Natural killer cell (primary cell): Measurements from ENCODE around the gene ATP1B1. TPM values are rescaled to one million over a fixed set of nuclear protein-coding genes. Genes with fewer than 3 reads are reported as not detected.
"Not testable (repeated sequence)": the region's sequence is repeated elsewhere in the genome, so short reads cannot be mapped to it uniquely, and the experiment has no call there.

Experiments used
- ATAC-seq, 3 donors: fragments of 150-1000 bp in 2 of 3; fragments of 200-7000 bp in 1 of 3; cut with Tn5 transposase; 1 replicate in 1 of 3; 2 replicates in 2 of 3; pipeline ENCODE4 v1.10.0; 2021; ENCODE audit warnings: mild to moderate bottlenecking in 2 of 3, moderate library complexity in 2 of 3
- DNase-seq, 2 donors: peaks; one replicate each; pipeline versions ENCODE4 v3.0.0 to v3.0.0-alpha.2; 2013 to 2021; ENCODE audit warnings: mixed read lengths in 1 of 2
- H3K27ac ChIP-seq: one replicate; pipeline ENCODE4 v1.5.1; 2013; ENCODE audit warnings: mild to moderate bottlenecking, low read length
- H3K27me3 ChIP-seq: one replicate; pipeline ENCODE4 v1.6.1; 2013; ENCODE audit warnings: low read length; ENCODE audit not compliant: control insufficient read depth, insufficient read depth
- H3K36me3 ChIP-seq: one replicate; pipeline ENCODE4 v1.6.1; 2013; ENCODE audit warnings: low read length; ENCODE audit not compliant: control insufficient read depth, insufficient read depth
- H3K4me1 ChIP-seq: one replicate; pipeline ENCODE4 v1.6.1; 2013; ENCODE audit warnings: low read length; ENCODE audit not compliant: control insufficient read depth, insufficient read depth
- H3K4me3 ChIP-seq: one replicate; pipeline ENCODE4 v1.5.1; 2013; ENCODE audit warnings: low read length
- H3K9me3 ChIP-seq: one replicate; pipeline ENCODE4 v1.6.1; 2013; ENCODE audit warnings: low read length; ENCODE audit not compliant: control insufficient read depth, insufficient read depth
- H3K27ac Mint-ChIP-seq, 2 donors: one replicate each; pipeline ENCODE4 v1.8.0; 2022; ENCODE audit warnings: mild to moderate bottlenecking in 2 of 2, mixed read lengths in 2 of 2, moderate library complexity in 1 of 2
- H3K27me3 Mint-ChIP-seq, 2 donors: one replicate each; pipeline ENCODE4 v1.8.0; 2022; ENCODE audit warnings: low read depth in 2 of 2, mixed read lengths in 2 of 2
- H3K36me3 Mint-ChIP-seq: one replicate; pipeline ENCODE4 v1.8.0; 2022; ENCODE audit warnings: mixed read lengths
- H3K4me1 Mint-ChIP-seq, 2 donors: one replicate each; pipeline ENCODE4 v1.8.0; 2022; ENCODE audit warnings: mixed read lengths in 2 of 2
- H3K4me3 Mint-ChIP-seq: one replicate; pipeline ENCODE4 v1.8.0; 2022; ENCODE audit warnings: mild to moderate bottlenecking, moderate library complexity, mixed read lengths
- H3K9me3 Mint-ChIP-seq, 2 donors: one replicate each; pipeline ENCODE4 v1.8.0; 2022; ENCODE audit warnings: mixed read lengths in 2 of 2
- WGBS: methylation state at CpG from one replicate; pipeline ENCODE4 v1.1.7; 2013; ENCODE audit warnings: missing lambda C conversion rate; ENCODE audit not compliant: insufficient coverage; 5-methylcytosine and 5-hydroxymethylcytosine counted together
- intact Hi-C: fragments of 100-400 bp; cut with micrococcal nuclease; formaldehyde crosslinking; loops from one replicate; pipeline ENCODE4 v1.14.2; 2022
- total RNA-seq, 4 donors: library from RNA; stranded (reverse); fragments of 120-200 nt in 1 of 4; gene quantifications; one replicate each; pipeline versions ENCODE4 v1.2.3 to v1.2.4, GENCODE V29; 2013 to 2022
- TF ChIP-seq, protein P1 (sequence below): fragments of 200-600 bp; IDR thresholded peaks from one replicate; pipeline ENCODE4 v1.8.0; 2022; ENCODE audit warnings: antibody characterized with exemption

The ATP1B1 gene
- total RNA-seq, 3 donors from 2014 or later (not counting 1 experiment from before 2014, with no cell fraction given), result 3.4 to 10.4 (median 4.9) TPM

DNA sequence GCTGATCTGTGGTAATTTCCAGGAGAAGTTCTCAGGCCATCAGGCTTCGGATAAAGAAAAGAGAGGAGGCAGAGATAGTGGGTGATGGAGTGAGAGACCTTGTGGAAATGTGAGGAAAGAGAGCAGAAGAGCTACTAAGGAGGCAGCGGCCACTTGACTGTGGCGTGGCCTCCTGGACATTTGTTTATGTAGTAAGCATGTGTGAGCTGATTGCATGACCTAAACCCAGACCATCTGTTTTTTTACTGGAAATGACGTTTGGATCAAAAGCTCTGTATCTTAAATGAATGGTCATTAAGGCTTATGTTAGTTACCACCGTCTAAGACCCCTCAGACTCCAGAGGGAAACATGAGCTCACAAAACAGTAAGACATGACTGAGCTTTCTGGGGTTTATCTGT lies 13.6 kb downstream of the ATP1B1 start:
- Histone ChIP-seq H3K27me3 (no peaks in the 10 kb centered on the region), H3K36me3 (no peaks in the 10 kb centered on the region), H3K4me3 (no peak overlapping the region), H3K4me1 (peaks cover 15% of the 10 kb centered on the region), H3K27ac (no peak overlapping the region), H3K9me3 (no peaks in the 10 kb centered on the region)
- 96% methylated on average over 5 of the region's 5 CpGs for WGBS
- H3K4me1 Mint-ChIP-seq, result peaks cover 17 to 19% of the 10 kb centered on the region in 2 donors
- intact Hi-C loops, result no loop called here
- H3K36me3 Mint-ChIP-seq, result no peaks in the 10 kb centered on the region
- H3K4me3 Mint-ChIP-seq, result no peak overlapping the region
- no peaks in the 10 kb centered on the region for H3K9me3 Mint-ChIP-seq
- H3K27ac Mint-ChIP-seq, result no peak overlapping the region
- TF ChIP-seq, protein P1, sequence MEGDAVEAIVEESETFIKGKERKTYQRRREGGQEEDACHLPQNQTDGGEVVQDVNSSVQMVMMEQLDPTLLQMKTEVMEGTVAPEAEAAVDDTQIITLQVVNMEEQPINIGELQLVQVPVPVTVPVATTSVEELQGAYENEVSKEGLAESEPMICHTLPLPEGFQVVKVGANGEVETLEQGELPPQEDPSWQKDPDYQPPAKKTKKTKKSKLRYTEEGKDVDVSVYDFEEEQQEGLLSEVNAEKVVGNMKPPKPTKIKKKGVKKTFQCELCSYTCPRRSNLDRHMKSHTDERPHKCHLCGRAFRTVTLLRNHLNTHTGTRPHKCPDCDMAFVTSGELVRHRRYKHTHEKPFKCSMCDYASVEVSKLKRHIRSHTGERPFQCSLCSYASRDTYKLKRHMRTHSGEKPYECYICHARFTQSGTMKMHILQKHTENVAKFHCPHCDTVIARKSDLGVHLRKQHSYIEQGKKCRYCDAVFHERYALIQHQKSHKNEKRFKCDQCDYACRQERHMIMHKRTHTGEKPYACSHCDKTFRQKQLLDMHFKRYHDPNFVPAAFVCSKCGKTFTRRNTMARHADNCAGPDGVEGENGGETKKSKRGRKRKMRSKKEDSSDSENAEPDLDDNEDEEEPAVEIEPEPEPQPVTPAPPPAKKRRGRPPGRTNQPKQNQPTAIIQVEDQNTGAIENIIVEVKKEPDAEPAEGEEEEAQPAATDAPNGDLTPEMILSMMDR, result no peak
- DNase-seq, result no peak
- ATAC-seq, result no peak
- no peaks in the 10 kb centered on the region for H3K27me3 Mint-ChIP-seq

DNA sequence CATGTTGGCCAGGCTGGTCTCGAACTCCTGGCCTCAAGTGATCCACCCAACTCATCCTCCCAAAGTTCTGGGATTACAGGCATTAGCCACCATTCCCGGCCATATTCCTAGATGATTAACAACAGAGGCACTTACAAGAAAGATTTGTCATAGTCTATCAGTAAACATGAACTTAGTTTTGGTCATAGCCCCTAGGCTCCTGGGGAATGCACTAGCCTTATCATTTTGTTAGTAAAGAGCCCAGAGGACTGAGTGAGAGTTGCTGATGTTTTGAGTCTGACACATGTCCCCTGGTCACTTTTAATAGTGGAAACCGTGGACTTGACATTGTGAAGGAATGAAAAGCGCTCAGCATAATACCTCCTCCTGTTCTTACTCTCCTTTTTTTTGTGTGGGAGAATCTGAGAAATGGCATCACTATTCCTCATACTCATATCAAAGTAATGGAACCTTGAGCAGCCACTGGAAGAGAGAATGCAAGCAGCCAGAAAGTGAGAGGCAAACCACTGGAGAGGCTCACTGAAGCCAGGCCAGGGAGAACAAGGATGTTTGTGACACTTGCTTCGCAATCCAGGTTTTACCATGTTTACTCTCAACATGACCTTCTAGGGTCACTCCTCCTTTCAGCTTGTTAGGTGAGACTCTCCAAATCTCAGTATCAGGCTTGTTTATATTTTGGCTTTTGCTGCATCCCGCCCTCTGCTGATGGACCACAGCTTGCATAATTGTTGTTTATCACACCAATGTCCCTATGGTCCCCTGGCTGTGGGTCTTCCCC lies 14.8 kb downstream of the ATP1B1 start:
- H3K27me3 ChIP-seq, result no peaks in the 10 kb centered on the region
- Mint-ChIP-seq H3K36me3 (no peaks in the 10 kb centered on the region), H3K27me3 (no peaks in the 10 kb centered on the region), H3K9me3 (no peaks in the 10 kb centered on the region), H3K4me1 (peaks cover 10 to 13% of the 10 kb centered on the region in 2 donors), H3K4me3 (no peak overlapping the region), H3K27ac (no peak overlapping the region)
- intact Hi-C loops, result no loop called here
- peaks cover 3% of the 10 kb centered on the region for H3K36me3 ChIP-seq
- DNase-seq (no peak), ATAC-seq (no peak)
- no peak overlapping the region for H3K4me3 ChIP-seq
- TF ChIP-seq, protein P1, result no peak
- no peaks in the 10 kb centered on the region for H3K9me3 ChIP-seq
- no peak overlapping the region for H3K27ac ChIP-seq
- peaks cover 4% of the 10 kb centered on the region for H3K4me1 ChIP-seq
- WGBS, result 98% methylated on average over 4 of the region's 6 CpGs

DNA sequence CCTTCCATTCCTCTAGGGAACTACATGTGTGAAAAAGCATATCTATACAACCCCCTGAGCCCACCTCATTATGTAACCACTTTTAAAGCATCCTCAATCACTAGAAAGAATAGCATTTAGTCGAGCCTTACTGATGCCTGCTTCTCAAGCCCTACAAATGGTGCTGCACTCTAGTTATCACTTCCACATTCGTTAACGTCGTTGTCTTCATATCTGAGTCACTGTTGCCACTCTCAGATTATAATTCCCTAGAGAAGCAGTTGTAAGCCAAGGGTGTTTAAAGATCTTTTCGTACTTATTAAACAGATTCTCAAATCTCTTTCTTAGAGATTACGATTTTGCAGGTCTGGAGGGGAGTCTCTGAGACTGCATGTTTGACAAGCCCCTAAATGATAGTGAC lies 16.5 kb downstream of the ATP1B1 start:
- TF ChIP-seq, protein P1, result no peak
- peaks cover 3% of the 10 kb centered on the region for H3K36me3 ChIP-seq
- Mint-ChIP-seq H3K4me3 (no peak overlapping the region), H3K27me3 (no peaks in the 10 kb centered on the region), H3K9me3 (no peaks in the 10 kb centered on the region), H3K27ac (no peak overlapping the region), H3K36me3 (no peaks in the 10 kb centered on the region), H3K4me1 (no peaks in the 10 kb centered on the region)
- no peaks in the 10 kb centered on the region for H3K4me1 ChIP-seq
- WGBS, result 90% methylated on average over 5 of the region's 6 CpGs
- DNase-seq (no peak), ATAC-seq (no peak)
- intact Hi-C loops, result no loop called here
- no peaks in the 10 kb centered on the region for H3K9me3 ChIP-seq
- H3K4me3 ChIP-seq, result no peak overlapping the region
- no peak overlapping the region for H3K27ac ChIP-seq
- H3K27me3 ChIP-seq, result no peaks in the 10 kb centered on the region

DNA sequence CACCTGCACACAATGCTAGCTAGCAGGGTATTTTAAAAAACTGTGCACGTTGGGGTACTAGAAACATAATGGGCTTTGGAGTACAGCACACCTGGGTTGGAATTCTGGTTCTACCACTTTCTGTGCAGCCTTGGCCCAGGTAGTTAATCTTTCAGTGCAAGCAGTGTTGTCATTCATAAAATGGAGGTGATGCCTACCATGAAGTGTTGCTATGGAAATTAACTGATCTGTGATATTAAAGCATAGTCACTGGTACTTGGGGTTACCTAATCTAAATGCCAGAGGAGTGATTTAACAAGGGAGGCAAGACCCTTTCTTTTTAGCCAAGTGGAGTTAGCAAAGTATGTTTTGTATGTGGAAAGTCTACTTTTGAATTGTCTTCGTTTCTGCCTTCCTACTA lies 18.0 kb downstream of the ATP1B1 start:
- no peaks in the 10 kb centered on the region for H3K4me1 Mint-ChIP-seq
- no peak overlapping the region for H3K4me3 Mint-ChIP-seq
- ATAC-seq (no peak), DNase-seq (no peak)
- Histone ChIP-seq H3K36me3 (peaks cover 3% of the 10 kb centered on the region), H3K4me1 (no peaks in the 10 kb centered on the region), H3K4me3 (no peak overlapping the region), H3K27ac (no peak overlapping the region), H3K9me3 (no peaks in the 10 kb centered on the region), H3K27me3 (no peaks in the 10 kb centered on the region)
- intact Hi-C loops, result no loop called here
- no peaks in the 10 kb centered on the region for H3K27me3 Mint-ChIP-seq
- TF ChIP-seq, protein P1, result no peak
- H3K36me3 Mint-ChIP-seq, result no peaks in the 10 kb centered on the region
- H3K27ac Mint-ChIP-seq, result no peak overlapping the region
- WGBS, result 98% methylated on average over 2 of the region's 2 CpGs
- no peaks in the 10 kb centered on the region for H3K9me3 Mint-ChIP-seq

DNA sequence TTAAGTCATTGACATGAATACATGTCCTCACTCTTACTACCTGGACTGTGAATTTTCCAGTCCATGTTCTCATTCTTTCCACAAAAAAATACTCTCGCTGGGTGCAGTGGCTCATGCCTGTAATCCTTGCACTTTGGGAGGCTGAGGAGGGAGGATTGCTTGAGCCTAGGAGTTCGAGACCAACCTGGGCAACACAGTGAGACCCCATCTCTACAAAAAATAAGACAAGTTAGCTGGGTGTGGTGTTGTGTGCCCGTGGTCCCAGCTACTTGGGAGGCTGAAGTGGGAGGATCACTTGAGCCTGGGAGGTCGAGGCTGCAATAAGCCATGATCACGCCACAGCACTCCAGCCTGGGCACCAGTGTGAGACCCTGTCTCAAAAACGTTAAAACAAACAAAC lies 19.1 kb downstream of the ATP1B1 start:
- H3K4me3 ChIP-seq, H3K27ac Mint-ChIP-seq, H3K9me3 ChIP-seq, H3K27ac ChIP-seq, H3K4me1 ChIP-seq, H3K4me1 Mint-ChIP-seq, H3K27me3 ChIP-seq, DNase-seq, ATAC-seq, H3K27me3 Mint-ChIP-seq, H3K36me3 Mint-ChIP-seq, H3K4me3 Mint-ChIP-seq, H3K9me3 Mint-ChIP-seq, intact Hi-C loops, H3K36me3 ChIP-seq: not testable (repeated sequence)
- 96% methylated on average over 5 of the region's 6 CpGs for WGBS
